Endothelial cell of umbilical vein (primary cell): Measurements from ENCODE around the gene NT5C. TPM values are rescaled to one million over a fixed set of nuclear protein-coding genes. Genes with fewer than 3 reads are reported as not detected.

Experiments
- BruUV-seq: library from RNA; stranded (reverse); fragments of 400-500 nt; replicated peaks from 2 replicates; lab custom pipeline; 2021; lab: Mats Ljungman, UMichigan
- CTCF ChIA-PET: fragments of 300-600, 350-600 bp; sonication (Branson Sonifier 250); formaldehyde crosslinking; loops from one replicate; lab custom pipeline; 2021; ENCODE audit warnings: antibody characterized with exemption, inconsistent platforms; lab: Charles Lee
- POLR2A ChIA-PET: fragments of 300-600, 350-600 bp; sonication (Branson Sonifier 250); formaldehyde crosslinking; loops from one replicate; lab custom pipeline; 2021; ENCODE audit warnings: antibody characterized with exemption, inconsistent platforms; lab: Charles Lee
- DNase-seq: peaks from one replicate; pipeline ENCODE4 v3.0.0-alpha.2; 2011; ENCODE audit warnings: low read depth, low spot score
- FAIRE-seq: peaks from 2 replicates; lab custom pipeline; 2011; peaks lifted over from hg19 to GRCh38; lab: Jason Lieb, UNC
- H2AFZ ChIP-seq: 2 replicates; pipeline ENCODE4 v1.6.0; 2012; ENCODE audit warnings: low read depth, low read length, control low read depth, inconsistent platforms
- H3K27ac ChIP-seq: 2 replicates; pipeline ENCODE4 v1.5.1; 2011; ENCODE audit warnings: low read depth, mild to moderate bottlenecking, control low read depth, low read length, moderate library complexity; ENCODE audit not compliant: insufficient read depth
- H3K27me3 ChIP-seq, 2 experiments: 2 replicates each; pipeline versions ENCODE4 v1.6.0 to v1.6.1; 2011; ENCODE audit warnings: low read length in 2 of 2, mixed read lengths in 1 of 2; ENCODE audit not compliant: control insufficient read depth in 2 of 2, insufficient read depth in 2 of 2
- H3K36me3 ChIP-seq, 2 experiments: 2 replicates in 1 of 2; 3 replicates in 1 of 2; pipeline ENCODE4 v1.5.1; 2011; ENCODE audit warnings: low read length in 2 of 2, mild to moderate bottlenecking in 1 of 2, moderate library complexity in 1 of 2; ENCODE audit not compliant: control insufficient read depth in 2 of 2, insufficient read depth in 2 of 2; ENCODE audit errors: extremely low read depth in 1 of 2
- H3K4me1 ChIP-seq: 3 replicates; pipeline ENCODE4 v1.5.1; 2011; ENCODE audit warnings: mild to moderate bottlenecking, low read length; ENCODE audit not compliant: control insufficient read depth, insufficient read depth; ENCODE audit errors: extremely low read depth
- H3K4me2 ChIP-seq: 2 replicates; pipeline ENCODE4 v1.6.1; 2011; ENCODE audit warnings: low read length, control low read depth, mixed read lengths; ENCODE audit not compliant: insufficient read depth
- H3K4me3 ChIP-seq, 3 experiments: fragments of 200-600 bp in 1 of 3; sonication (generic), shearing (Covaris generic) in 1 of 3; replicated peaks in 1 of 3; 2 replicates each; pipeline ENCODE4 v1.5.1; 2011 to 2016; ENCODE audit warnings: control low read depth in 3 of 3, low read length in 3 of 3, mild to moderate bottlenecking in 2 of 3, inconsistent platforms in 1 of 3, low read depth in 1 of 3, moderate library complexity in 1 of 3; ENCODE audit not compliant: insufficient read depth in 1 of 3
- H3K79me2 ChIP-seq: 2 replicates; pipeline ENCODE4 v1.6.0; 2012; ENCODE audit warnings: low read length, inconsistent platforms; ENCODE audit not compliant: control insufficient read depth, insufficient read depth
- H3K9ac ChIP-seq: replicated peaks from 2 replicates; pipeline ENCODE3; 2011; ENCODE audit warnings: low read length, control low read depth; ENCODE audit not compliant: insufficient read depth; ENCODE audit errors: extremely low read depth
- H3K9me1 ChIP-seq: replicated peaks from 3 replicates; pipeline ENCODE4 v1.6.0; 2011; ENCODE audit warnings: mild to moderate bottlenecking, low read length; ENCODE audit not compliant: control insufficient read depth, insufficient read depth; ENCODE audit errors: extremely low read depth
- H3K9me3 ChIP-seq: replicated peaks from 2 replicates; pipeline ENCODE4 v1.5.1; 2012; ENCODE audit warnings: low read length, inconsistent platforms; ENCODE audit not compliant: control insufficient read depth, insufficient read depth
- H4K20me1 ChIP-seq: replicated peaks from 2 replicates; pipeline ENCODE3; 2011; ENCODE audit warnings: mild to moderate bottlenecking, low read length; ENCODE audit not compliant: control insufficient read depth, insufficient read depth; ENCODE audit errors: extremely low read depth
- EZH2 ChIP-seq: IDR thresholded peaks from 2 replicates; pipeline ENCODE4 v1.6.1; 2012; ENCODE audit warnings: borderline replicate concordance, low read depth, mild to moderate bottlenecking, moderate library complexity, low read length, inconsistent platforms; ENCODE audit not compliant: severe bottlenecking
- FOS ChIP-seq: IDR thresholded peaks from 2 replicates; pipeline ENCODE4 v1.6.1; 2011; ENCODE audit warnings: mild to moderate bottlenecking, low read length, moderate library complexity, borderline replicate concordance; ENCODE audit not compliant: insufficient read depth
- GATA2 ChIP-seq: IDR thresholded peaks from 2 replicates; pipeline ENCODE4 v1.7.0; 2011; ENCODE audit warnings: low read depth, mild to moderate bottlenecking, moderate library complexity, mixed read lengths, low read length; ENCODE audit not compliant: insufficient read length, insufficient read depth
- JUN ChIP-seq: IDR thresholded peaks from 2 replicates; pipeline ENCODE4 v1.6.1; 2011; ENCODE audit warnings: borderline replicate concordance, low read depth; ENCODE audit not compliant: insufficient read length, insufficient read depth
- MAX ChIP-seq: IDR thresholded peaks from 2 replicates; pipeline ENCODE4 v1.6.1; 2011; ENCODE audit not compliant: insufficient read depth, insufficient read length
- MYC ChIP-seq: IDR thresholded peaks from one replicate; pipeline ENCODE4 v1.6.1; 2011; ENCODE audit warnings: mild to moderate bottlenecking, low read depth, low read length
- POLR2A ChIP-seq: IDR thresholded peaks from 2 replicates; pipeline ENCODE4 v1.6.1; 2012; ENCODE audit warnings: low read depth, mild to moderate bottlenecking, control low read depth, low read length
- POLR2AphosphoS5 ChIP-seq: IDR thresholded peaks from 2 replicates; pipeline ENCODE4 v1.6.1; 2012; ENCODE audit warnings: low read depth, mild to moderate bottlenecking, control low read depth, low read length, moderate library complexity; ENCODE audit not compliant: insufficient read depth
- dilution Hi-C: fragments of 300-500 bp; cut with MboI; formaldehyde crosslinking; loops from one replicate; pipeline ENCODE4 v1.15.0; 2019; ENCODE audit warnings: low sequenced_read_pairs; ENCODE audit not compliant: extremely low pct_ligation_motif_present
- intact Hi-C: fragments of 100-400 bp; cut with micrococcal nuclease; formaldehyde crosslinking; loops from one replicate; pipeline ENCODE4 v1.10.0; 2022
- polyA plus RNA-seq, 4 experiments: library from polyadenylated mRNA; depleted of rRNA in 3 of 4; stranded (reverse) in 3 of 4; unstranded in 1 of 4; fragments of >200 nt; gene quantifications; 2 replicates each; pipeline versions ENCODE4 v1.2.1 to v1.2.3, GENCODE V29; 2011 to 2012; ENCODE audit warnings: missing spikeins in 1 of 4
- total RNA-seq: library from RNA; stranded (reverse); gene quantifications from 2 replicates; pipeline ENCODE4 v1.2.3, GENCODE V29; 2021
- TF ChIP-seq, protein P1 (sequence below), 2 donors: IDR thresholded peaks; 1 replicate in 1 of 2; 2 replicates in 1 of 2; pipeline ENCODE4 v1.5.1; 2011; ENCODE audit warnings: low read length in 2 of 2, mild to moderate bottlenecking in 2 of 2, moderate library complexity in 2 of 2, control low read depth in 1 of 2, inconsistent platforms in 1 of 2, low read depth in 1 of 2; ENCODE audit not compliant: insufficient read depth in 1 of 2; ENCODE audit errors: extremely low read depth in 1 of 2

Gene NT5C
- total and polyA plus RNA-seq, 2 donors (not counting 3 experiments of a cell fraction or from before 2014, with no cell fraction given), result 29.1 to 39.2 TPM

DNA sequence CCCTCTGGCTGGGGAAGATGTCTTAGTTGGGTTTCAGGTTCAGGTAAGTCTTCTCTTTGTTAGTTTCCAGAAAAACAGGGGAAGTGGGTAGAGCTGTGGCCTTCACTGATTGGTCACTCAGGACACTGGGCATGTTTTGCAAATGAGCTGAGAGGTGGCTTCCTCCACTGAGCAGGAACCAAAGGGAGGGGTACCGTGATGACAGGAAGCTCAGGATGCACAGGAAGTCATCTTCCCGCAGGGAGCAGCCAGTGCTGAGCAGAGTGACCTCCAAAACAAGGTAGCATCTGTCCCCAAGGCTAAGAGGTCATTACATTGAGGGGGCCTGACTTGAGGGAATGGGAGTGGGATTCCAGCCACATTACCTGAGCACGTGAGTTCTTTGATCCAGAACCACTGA, 5.6 kb downstream of the NT5C start:
- Histone ChIP-seq H2AFZ (no peak overlapping the region), H3K4me3 (no peak overlapping the region), H3K27ac (no peak overlapping the region), H3K4me2 (no peak overlapping the region), H3K36me3 (peaks cover 2 to 10% of the 10 kb centered on the region in 2 experiments), H3K4me1 (peaks cover 23% of the 10 kb centered on the region), H3K79me2 (peaks cover 5% of the 10 kb centered on the region), H3K27me3 (no peaks in the 10 kb centered on the region), H3K9me1 (no peaks in the 10 kb centered on the region), H3K9me3 (no peaks in the 10 kb centered on the region), H3K9ac (no peak overlapping the region), H4K20me1 (no peaks in the 10 kb centered on the region)
- BruUV-seq, result no TSS peak
- intact Hi-C loops, result no loop called here
- dilution Hi-C loops, result no loop called here
- no peak for DNase-seq
- ChIA-PET CTCF (interaction anchor here (1.5 to 6.0 kb wide), 2 partner anchors 10 to 46 kb away, joined by 3 to 88 read pairs; no protein-coding TSS in a partner anchor), POLR2A (interaction anchor here (0.5 kb wide), 1 partner anchor 143 kb away, joined by 3 read pairs; no protein-coding TSS in a partner anchor)
- FAIRE-seq, result no peak
- TF ChIP-seq, protein P1, sequence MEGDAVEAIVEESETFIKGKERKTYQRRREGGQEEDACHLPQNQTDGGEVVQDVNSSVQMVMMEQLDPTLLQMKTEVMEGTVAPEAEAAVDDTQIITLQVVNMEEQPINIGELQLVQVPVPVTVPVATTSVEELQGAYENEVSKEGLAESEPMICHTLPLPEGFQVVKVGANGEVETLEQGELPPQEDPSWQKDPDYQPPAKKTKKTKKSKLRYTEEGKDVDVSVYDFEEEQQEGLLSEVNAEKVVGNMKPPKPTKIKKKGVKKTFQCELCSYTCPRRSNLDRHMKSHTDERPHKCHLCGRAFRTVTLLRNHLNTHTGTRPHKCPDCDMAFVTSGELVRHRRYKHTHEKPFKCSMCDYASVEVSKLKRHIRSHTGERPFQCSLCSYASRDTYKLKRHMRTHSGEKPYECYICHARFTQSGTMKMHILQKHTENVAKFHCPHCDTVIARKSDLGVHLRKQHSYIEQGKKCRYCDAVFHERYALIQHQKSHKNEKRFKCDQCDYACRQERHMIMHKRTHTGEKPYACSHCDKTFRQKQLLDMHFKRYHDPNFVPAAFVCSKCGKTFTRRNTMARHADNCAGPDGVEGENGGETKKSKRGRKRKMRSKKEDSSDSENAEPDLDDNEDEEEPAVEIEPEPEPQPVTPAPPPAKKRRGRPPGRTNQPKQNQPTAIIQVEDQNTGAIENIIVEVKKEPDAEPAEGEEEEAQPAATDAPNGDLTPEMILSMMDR (IDR thresholded peaks at IDR 0.05; ENCODE audit: extremely low read depth in 1 of 2, insufficient read depth in 1 of 2, low read depth in 1 of 2, low read length in 2 of 2), result no peak

DNA sequence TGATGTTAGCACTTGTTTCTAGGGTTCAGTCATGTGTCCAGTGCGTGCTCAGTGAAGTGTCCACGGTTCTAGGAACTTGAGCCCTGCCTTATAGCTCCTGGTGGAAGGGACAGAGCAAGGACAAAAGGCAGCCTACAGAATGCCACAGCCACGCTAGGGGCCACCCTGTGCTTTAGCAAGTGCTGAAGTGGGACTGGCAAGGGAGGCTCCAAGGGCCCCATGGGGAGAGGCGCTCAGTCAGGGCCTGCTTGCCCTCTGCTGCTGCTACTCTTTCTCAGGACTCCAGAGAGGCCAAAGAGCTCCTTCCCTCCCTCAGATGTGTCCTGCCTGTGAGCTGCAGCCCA, 6.8 kb downstream of the NT5C start:
- POLR2A ChIA-PET, result interaction anchor here (1.1 to 1.3 kb wide), 2 partner anchors 11 to 76 kb away, joined by 3 to 7 read pairs; no protein-coding TSS in a partner anchor
- Histone ChIP-seq H3K79me2 (peaks cover 2% of the 10 kb centered on the region), H3K27ac (peak overlapping the region; percentile 85)

More for the DNA sequence above, 6.8 kb downstream of the NT5C start:
- Histone ChIP-seq H3K9me1 (no peaks in the 10 kb centered on the region), H3K4me2 (peak overlapping the region; percentile 32), H4K20me1 (no peaks in the 10 kb centered on the region), H3K9ac (peak overlapping the region; percentile 60), H2AFZ (peak overlapping the region; percentile 88), H3K9me3 (no peaks in the 10 kb centered on the region), H3K36me3 (peaks cover 2 to 9% of the 10 kb centered on the region in 2 experiments), H3K27me3 (no peaks in the 10 kb centered on the region), H3K4me3 (no peak overlapping the region), H3K4me1 (peaks cover 17% of the 10 kb centered on the region)
- TSS peak; percentile 69 for BruUV-seq
- TF ChIP-seq FOS, result no peak
- TF ChIP-seq MAX, result no peak
- no peak for TF ChIP-seq POLR2A
- no peak for TF ChIP-seq MYC
- TF ChIP-seq GATA2, result no peak
- TF ChIP-seq POLR2AphosphoS5, result no peak
- TF ChIP-seq JUN, result no peak
- no peak for TF ChIP-seq EZH2
- TF ChIP-seq, protein P1 (IDR thresholded peaks at IDR 0.05; ENCODE audit: extremely low read depth in 1 of 2, insufficient read depth in 1 of 2, low read depth in 1 of 2, low read length in 2 of 2), result no peak
- FAIRE-seq (peak; percentile 4), DNase-seq (no peak)
- dilution Hi-C loops (no loop called here), intact Hi-C loops (loop anchor here (1.0 kb wide), 2 partner anchors 10 to 28 kb away; no protein-coding TSS in a partner anchor)
- CTCF ChIA-PET, result interaction anchor here (1.0 to 6.0 kb wide), 10 partner anchors 9 to 146 kb away, joined by 4 to 88 read pairs (median 6); partner anchors contain the start of genes ARMC7 and MIF4GD
